K562 (cell line): ENCODE measurements around the gene KLK13. TPM values are rescaled to one million over a fixed set of nuclear protein-coding genes. Genes with fewer than 3 reads are reported as not detected.

ENCODE experiments used
- ATAC-seq: fragments of 200-7000 bp; cut with Tn5 transposase; 3 replicates; pipeline ENCODE4 v1.9.1; 2020; ENCODE audit warnings: moderate library complexity
- BruUV-seq: library from RNA; stranded (reverse); fragments of 400-500 nt; replicated peaks from 2 replicates; lab custom pipeline; 2021; lab: Mats Ljungman, UMichigan
- CTCF ChIA-PET: fragments of 300-600 bp; formaldehyde crosslinking; extraction: SDS; loops from one replicate; lab custom pipeline; 2021; ENCODE audit warnings: low intra/inter-chr PET ratio; lab: Yijun Ruan, JAX
- POLR2A ChIA-PET: fragments of 300-600, 350-650 bp; sonication (Branson Sonifier 250); formaldehyde crosslinking; extraction: SDS; loops from one replicate; lab custom pipeline; 2021; ENCODE audit warnings: antibody characterized with exemption, inconsistent platforms; lab: Yijun Ruan, JAX
- DNase-seq, 4 experiments: peaks; one replicate each; pipeline versions ENCODE4 v3.0.0 to v3.0.0-alpha.2; 2011 to 2018; ENCODE audit warnings: low spot score in 3 of 4, mixed read lengths in 3 of 4; ENCODE audit errors: extremely low read depth in 1 of 4
- FAIRE-seq: peaks from 2 replicates; lab custom pipeline; 2011; peaks lifted over from hg19 to GRCh38; lab: Jason Lieb, UNC
- H2AFZ ChIP-seq: 2 replicates; pipeline ENCODE4 v1.6.0; 2011; ENCODE audit warnings: low read depth, low read length, control low read depth, inconsistent platforms
- H3K27ac ChIP-seq: fragments of 200-600 bp; 3 replicates; pipeline ENCODE4 v1.8.0; 2011; ENCODE audit warnings: low read depth, mild to moderate bottlenecking, control low read depth, inconsistent platforms, low read length, moderate library complexity, mixed read lengths; ENCODE audit errors: extremely low read depth
- H3K27me3 ChIP-seq, 2 experiments: fragments of 300-600 bp in 1 of 2; 2 replicates in 1 of 2; 3 replicates in 1 of 2; pipeline versions ENCODE4 v1.6.0 to v1.8.0; 2011; ENCODE audit warnings: inconsistent platforms in 2 of 2, low read length in 2 of 2, mild to moderate bottlenecking in 1 of 2, mixed read lengths in 1 of 2, moderate library complexity in 1 of 2; ENCODE audit not compliant: control insufficient read depth in 2 of 2, insufficient read depth in 2 of 2
- H3K36me3 ChIP-seq: fragments of 300-600 bp; 3 replicates; pipeline ENCODE4 v1.8.0; 2011; ENCODE audit warnings: mild to moderate bottlenecking, low read length, inconsistent platforms; ENCODE audit not compliant: control insufficient read depth, insufficient read depth
- H3K4me1 ChIP-seq, 2 experiments: fragments of 200-600 bp in 1 of 2; replicated peaks in 1 of 2; 2 replicates in 1 of 2; 3 replicates in 1 of 2; pipeline versions ENCODE4 v1.5.1 to v1.8.0; 2011; ENCODE audit warnings: inconsistent platforms in 2 of 2, low read length in 2 of 2, mild to moderate bottlenecking in 1 of 2, mixed read lengths in 1 of 2, moderate library complexity in 1 of 2; ENCODE audit not compliant: control insufficient read depth in 2 of 2, insufficient read depth in 2 of 2
- H3K4me2 ChIP-seq: 2 replicates; pipeline ENCODE4 v1.6.1; 2011; ENCODE audit warnings: low read length, control low read depth, inconsistent platforms, mixed read lengths; ENCODE audit not compliant: insufficient read depth
- H3K4me3 ChIP-seq: fragments of 200-600 bp; sonication (generic), shearing (Covaris generic); 2 replicates; pipeline ENCODE4 v1.5.1; 2016; ENCODE audit warnings: control low read depth, inconsistent platforms
- H3K79me2 ChIP-seq: fragments of 200-600 bp; 3 replicates; pipeline ENCODE4 v1.8.0; 2011; ENCODE audit warnings: low read length, inconsistent platforms; ENCODE audit not compliant: control insufficient read depth, insufficient read depth
- H3K9ac ChIP-seq, 2 experiments: 2 replicates each; pipeline versions ENCODE4 v1.6.0 to v1.6.1; 2011; ENCODE audit warnings: low read depth in 2 of 2, low read length in 2 of 2, control low read depth in 1 of 2, inconsistent platforms in 1 of 2, mild to moderate bottlenecking in 1 of 2, mixed read lengths in 1 of 2; ENCODE audit not compliant: insufficient read depth in 1 of 2
- H3K9me1 ChIP-seq: one replicate; pipeline ENCODE4 v1.6.0; 2011; ENCODE audit warnings: inconsistent platforms, mild to moderate bottlenecking, low read length, moderate library complexity; ENCODE audit not compliant: control insufficient read depth, insufficient read depth
- H3K9me3 ChIP-seq: replicated peaks from 2 replicates; pipeline ENCODE4 v1.5.1; 2011; ENCODE audit warnings: low read depth, low read length, inconsistent platforms; ENCODE audit not compliant: control insufficient read depth, insufficient read depth
- H4K20me1 ChIP-seq: replicated peaks from 2 replicates; pipeline ENCODE4 v1.6.1; 2011; ENCODE audit warnings: low read length, inconsistent platforms, mixed read lengths; ENCODE audit not compliant: control insufficient read depth, insufficient read depth
- BRF2 ChIP-seq: IDR thresholded peaks from 3 replicates; pipeline ENCODE4 v1.6.1; 2011; ENCODE audit warnings: borderline replicate concordance, mild to moderate bottlenecking; ENCODE audit not compliant: insufficient read length, insufficient read depth
- CBFA2T2 ChIP-seq: fragments of 450-650 bp; conservative IDR thresholded peaks from 2 replicates; pipeline ENCODE4 v1.6.1; 2017; ENCODE audit warnings: mild to moderate bottlenecking
- CXXC5 ChIP-seq: fragments of 250-450 bp; sonication (Bioruptor Pico); IDR thresholded peaks from 2 replicates; pipeline ENCODE4 v1.8.0; 2022; ENCODE audit warnings: inconsistent platforms, mild to moderate bottlenecking, moderate library complexity
- ETV5 ChIP-seq: sonication (generic); formaldehyde crosslinking; IDR thresholded peaks from 2 replicates; pipeline ENCODE4 v1.4.0; 2020; ENCODE audit warnings: low read depth, mild to moderate bottlenecking, missing genetic modification reagents
- FOXA1 ChIP-seq: fragments of 450-650 bp; IDR thresholded peaks from 2 replicates; pipeline ENCODE4 v1.6.1; 2016; ENCODE audit warnings: mild to moderate bottlenecking, borderline replicate concordance
- MIER1 ChIP-seq: fragments of 450-650 bp; IDR thresholded peaks from 2 replicates; pipeline ENCODE4 v1.6.1; 2016; ENCODE audit warnings: antibody characterized with exemption, mild to moderate bottlenecking, low read depth
- PML ChIP-seq: IDR thresholded peaks from 2 replicates; pipeline ENCODE4 v1.6.1; 2012; ENCODE audit warnings: low read length, inconsistent platforms
- PRMT5 ChIP-seq: sonication (generic); formaldehyde crosslinking; IDR thresholded peaks from 2 replicates; pipeline ENCODE4 v1.5.0; 2020; ENCODE audit warnings: missing genetic modification reagents
- PRPF4 ChIP-seq: fragments of 200-400 bp; formaldehyde crosslinking; IDR thresholded peaks from one replicate; pipeline ENCODE4 v1.6.1; 2017; ENCODE audit warnings: low read length, low read depth, mild to moderate bottlenecking; ENCODE audit not compliant: insufficient read depth, poor library complexity, severe bottlenecking
- RBM25 ChIP-seq: fragments of 200-400 bp; formaldehyde crosslinking; IDR thresholded peaks from 2 replicates; pipeline ENCODE4 v1.6.1; 2018; ENCODE audit warnings: low read length, low read depth, moderate library complexity; ENCODE audit not compliant: severe bottlenecking
- SIN3A ChIP-seq, 2 experiments: fragments of 150-350 bp in 1 of 2; IDR thresholded peaks; 2 replicates each; pipeline ENCODE4 v1.6.1; 2011 to 2016; ENCODE audit warnings: borderline replicate concordance in 2 of 2, low read depth in 2 of 2, low read length in 2 of 2, mild to moderate bottlenecking in 2 of 2, moderate library complexity in 2 of 2; ENCODE audit not compliant: control insufficient read depth in 1 of 2
- STAT5B ChIP-seq: fragments of 250-450 bp; sonication (Bioruptor Pico); IDR thresholded peaks from 2 replicates; pipeline ENCODE4 v1.8.0; 2021; ENCODE audit warnings: mild to moderate bottlenecking, inconsistent platforms
- THRA ChIP-seq: fragments of 450-650 bp; IDR thresholded peaks from 2 replicates; pipeline ENCODE4 v1.6.1; 2017; ENCODE audit warnings: mild to moderate bottlenecking, moderate library complexity
- TSHZ1 ChIP-seq: fragments of 250-450 bp; sonication (Bioruptor Pico); IDR thresholded peaks from 2 replicates; pipeline ENCODE4 v1.4.0; 2020; ENCODE audit warnings: mild to moderate bottlenecking, moderate library complexity
- ZNF766 ChIP-seq: fragments of 200-800 bp; sonication (Bioruptor generic); conservative IDR thresholded peaks from 2 replicates; pipeline ENCODE4 v1.6.1; 2016; ENCODE audit warnings: missing genetic modification characterization, missing compliant biosample characterization
- ZNF77 ChIP-seq: fragments of 250-450 bp; sonication (Bioruptor Pico); IDR thresholded peaks from 2 replicates; pipeline ENCODE4 v1.5.0; 2020
- WGBS: fragments of 100-300 bp; shearing (Covaris generic); methylation state at CpG from one replicate; pipeline ENCODE4 v1.1.6; 2016; ENCODE audit warnings: low coverage, mixed read lengths; ENCODE audit not compliant: insufficient coverage; ENCODE audit errors: missing lambda C conversion rate; 5-methylcytosine and 5-hydroxymethylcytosine counted together
- in situ Hi-C: fragments of 300-500 bp; cut with MboI; formaldehyde crosslinking; loops from 4 replicates; pipeline ENCODE4 v1.15.0; 2018; ENCODE audit warnings: inconsistent platforms, mixed read lengths
- intact Hi-C: fragments of 100-400 bp; cut with micrococcal nuclease; formaldehyde crosslinking; loops from 2 replicates; pipeline ENCODE4 v1.14.2; 2022
- polyA plus RNA-seq, 8 experiments: library from polyadenylated mRNA; depleted of rRNA in 4 of 8; stranded (reverse) in 5 of 8; unstranded in 3 of 8; fragments of >200 nt; fragmentation: Nextera tagmentation in 2 of 8; fragmentation: Illumina TruSeq in 1 of 8; extraction: Ambion mirVana in 2 of 8; extraction: Trizol in 1 of 8; gene quantifications; 2 replicates each; pipeline versions ENCODE4 v1.2.1 to v1.2.3, GENCODE V29; 2011 to 2014; ENCODE audit warnings: inconsistent platforms in 1 of 8, missing spikeins in 1 of 8
- total RNA-seq, 7 experiments: library from RNA; depleted of rRNA in 6 of 7; stranded (reverse); fragments of >200 nt in 6 of 7; fragmentation: Illumina TruSeq in 2 of 7; extraction: Trizol in 2 of 7; gene quantifications; 2 replicates each; pipeline versions ENCODE4 v1.2.1 to v1.2.3, GENCODE V29; 2011 to 2021; ENCODE audit warnings: low replicate concordance in 1 of 7

The KLK13 gene
- total and polyA plus RNA-seq, 9 of the 15 experiments (the other 6 are each of a cell fraction or from before 2014, with no cell fraction given), result 0.72 to 9.0 (median 2.3) TPM

GRCh38 chr19:51078731-51079130 is 13.8 kb upstream of the KLK13 start:
- WGBS, result 2% methylated on average over 6 of the region's 6 CpGs
- H3K79me2 ChIP-seq, result no peaks in the 10 kb centered on the region
- ChIA-PET POLR2A (interaction anchor here (0.6 kb wide), 1 partner anchor 273 kb away, joined by 3 read pairs; no protein-coding TSS in a partner anchor), CTCF (interaction anchor here (0.6 kb wide), 1 partner anchor 726 kb away, joined by 3 read pairs; no protein-coding TSS in a partner anchor)
- H4K20me1 ChIP-seq, result no peaks in the 10 kb centered on the region
- peaks cover 9 to 58% of the 10 kb centered on the region in 2 experiments; a peak in 4 of 5 replicates for H3K27me3 ChIP-seq
- H3K4me2 ChIP-seq, result no peak overlapping the region
- peaks cover 0 to 7% of the 10 kb centered on the region in 2 experiments; a peak in 2 of 5 replicates for H3K4me1 ChIP-seq
- H3K9me1 ChIP-seq, result no peaks in the 10 kb centered on the region
- ATAC-seq (no peak), DNase-seq (no peak), FAIRE-seq (no peak)
- H3K9me3 ChIP-seq, result no peaks in the 10 kb centered on the region; the same call in 1 of the 2 replicates
- H3K9ac ChIP-seq, result no peak overlapping the region
- no peak overlapping the region for H2AFZ ChIP-seq
- in situ Hi-C loops, result no loop called here
- intact Hi-C loops, result no loop called here
- H3K36me3 ChIP-seq, result no peaks in the 10 kb centered on the region
- BruUV-seq, result no TSS peak
- no peak overlapping the region for H3K27ac ChIP-seq
- no peak overlapping the region for H3K4me3 ChIP-seq
- TF ChIP-seq MIER1, result no peak
- no peak for TF ChIP-seq STAT5B (CRISPR knock-in tag)
- no peak for TF ChIP-seq ETV5 (CRISPR knock-in tag)
- no peak for TF ChIP-seq CBFA2T2
- no peak for TF ChIP-seq ZNF766 (CRISPR knock-in tag)
- TF ChIP-seq BRF2, result no peak
- no peak for TF ChIP-seq FOXA1
- no peak for TF ChIP-seq THRA
- no peak for TF ChIP-seq PRMT5 (CRISPR knock-in tag)
- TF ChIP-seq RBM25, result no peak
- TF ChIP-seq PRPF4, result no peak
- TF ChIP-seq CXXC5, result no peak
- no peak for TF ChIP-seq TSHZ1 (CRISPR knock-in tag)
- no peak for TF ChIP-seq ZNF77 (CRISPR knock-in tag)
- TF ChIP-seq PML, result no peak
- no peak for TF ChIP-seq SIN3A (IDR thresholded peaks at IDR 0.05; ENCODE audit: borderline replicate concordance in 2 of 2, control insufficient read depth in 1 of 2, low read depth in 2 of 2, low read length in 2 of 2)
